Chondrocyte (in vitro differentiated cells): Measurements from ENCODE around the gene SAPCD2. TPM values are rescaled to one million over a fixed set of nuclear protein-coding genes. Genes with fewer than 3 reads are reported as not detected.

Source experiments
- DNase-seq: peaks from one replicate; pipeline ENCODE4 v3.0.0; 2021; ENCODE audit warnings: mixed read lengths, low spot score
- H3K27ac Mint-ChIP-seq: one replicate; pipeline ENCODE4 v1.8.0; 2021; ENCODE audit warnings: mild to moderate bottlenecking, moderate library complexity, mixed read lengths; ENCODE audit not compliant: unreplicated experiment
- H3K27me3 Mint-ChIP-seq: 2 replicates; pipeline ENCODE4 v1.8.0; 2021; ENCODE audit warnings: low read depth, mixed read lengths
- H3K36me3 Mint-ChIP-seq: 2 replicates; pipeline ENCODE4 v1.8.0; 2021; ENCODE audit warnings: low read depth, mixed read lengths
- H3K4me1 Mint-ChIP-seq: 2 replicates; pipeline ENCODE4 v1.8.0; 2021; ENCODE audit warnings: low read depth, mild to moderate bottlenecking, mixed read lengths
- H3K4me3 Mint-ChIP-seq: one replicate; pipeline ENCODE4 v1.8.0; 2021; ENCODE audit warnings: mild to moderate bottlenecking, moderate library complexity, mixed read lengths; ENCODE audit not compliant: unreplicated experiment
- H3K9me3 Mint-ChIP-seq: 2 replicates; pipeline ENCODE4 v1.8.0; 2021; ENCODE audit warnings: low read depth, mixed read lengths
- total RNA-seq: library from RNA; stranded (reverse); gene quantifications from 3 replicates; pipeline ENCODE4 v1.2.1, GENCODE V29; 2021
- TF ChIP-seq, protein P1 (sequence below): fragments of 200-600 bp; sonication (generic); IDR thresholded peaks from 2 replicates; pipeline ENCODE4 v1.5.0; 2021; ENCODE audit warnings: antibody characterized with exemption, mild to moderate bottlenecking, moderate library complexity

SAPCD2 gene
- total RNA-seq, 1 donor from 2014 or later: 2.5 TPM

DNA sequence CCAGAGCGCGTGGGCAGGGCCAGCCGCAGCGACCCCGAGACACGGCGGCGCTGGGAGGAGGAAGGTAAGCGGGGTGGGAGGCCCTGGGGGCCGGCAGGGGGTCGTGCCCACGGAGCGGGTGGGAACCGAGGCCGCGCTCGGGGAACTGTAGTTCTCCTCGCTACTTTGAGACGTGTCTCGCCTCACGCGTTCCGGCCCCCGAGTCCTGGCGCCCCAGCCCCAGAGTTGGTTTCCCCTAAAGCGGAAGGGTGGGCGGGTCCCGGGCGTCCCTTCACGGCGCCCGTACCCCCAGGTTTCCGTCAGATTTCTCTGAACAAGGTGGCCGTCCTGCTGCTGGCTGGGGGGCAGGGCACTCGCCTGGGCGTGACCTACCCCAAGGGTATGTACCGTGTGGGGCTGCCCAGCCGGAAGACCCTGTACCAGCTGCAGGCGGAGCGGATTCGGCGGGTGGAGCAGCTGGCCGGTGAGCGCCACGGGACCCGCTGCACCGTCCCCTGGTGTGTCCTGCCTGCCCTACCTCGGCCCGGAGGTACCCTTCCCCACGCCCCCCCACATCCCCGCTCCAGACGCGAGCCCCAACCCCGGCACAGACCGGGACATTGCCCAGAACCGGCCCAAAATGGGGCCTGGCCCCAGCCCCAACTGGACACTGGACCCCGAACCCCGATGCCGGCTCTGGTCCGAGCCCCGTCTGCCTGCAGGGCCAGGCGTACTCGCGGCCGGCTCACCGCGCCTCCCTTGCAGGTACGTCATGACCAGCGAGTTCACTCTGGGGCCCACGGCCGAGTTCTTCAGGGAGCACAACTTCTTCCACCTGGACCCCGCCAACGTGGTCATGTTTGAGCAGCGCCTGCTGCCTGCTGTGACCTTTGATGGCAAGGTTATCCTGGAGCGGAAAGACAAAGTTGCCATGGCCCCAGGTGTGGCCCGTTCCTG, 7.7 kb upstream of the SAPCD2 start:
- peaks cover 8% of the 10 kb centered on the region for H3K4me1 Mint-ChIP-seq
- H3K27ac Mint-ChIP-seq: no peak overlapping the region
- peak overlapping the region; percentile 73 for H3K4me3 Mint-ChIP-seq
- no peaks in the 10 kb centered on the region for H3K9me3 Mint-ChIP-seq
- TF ChIP-seq, protein P1, sequence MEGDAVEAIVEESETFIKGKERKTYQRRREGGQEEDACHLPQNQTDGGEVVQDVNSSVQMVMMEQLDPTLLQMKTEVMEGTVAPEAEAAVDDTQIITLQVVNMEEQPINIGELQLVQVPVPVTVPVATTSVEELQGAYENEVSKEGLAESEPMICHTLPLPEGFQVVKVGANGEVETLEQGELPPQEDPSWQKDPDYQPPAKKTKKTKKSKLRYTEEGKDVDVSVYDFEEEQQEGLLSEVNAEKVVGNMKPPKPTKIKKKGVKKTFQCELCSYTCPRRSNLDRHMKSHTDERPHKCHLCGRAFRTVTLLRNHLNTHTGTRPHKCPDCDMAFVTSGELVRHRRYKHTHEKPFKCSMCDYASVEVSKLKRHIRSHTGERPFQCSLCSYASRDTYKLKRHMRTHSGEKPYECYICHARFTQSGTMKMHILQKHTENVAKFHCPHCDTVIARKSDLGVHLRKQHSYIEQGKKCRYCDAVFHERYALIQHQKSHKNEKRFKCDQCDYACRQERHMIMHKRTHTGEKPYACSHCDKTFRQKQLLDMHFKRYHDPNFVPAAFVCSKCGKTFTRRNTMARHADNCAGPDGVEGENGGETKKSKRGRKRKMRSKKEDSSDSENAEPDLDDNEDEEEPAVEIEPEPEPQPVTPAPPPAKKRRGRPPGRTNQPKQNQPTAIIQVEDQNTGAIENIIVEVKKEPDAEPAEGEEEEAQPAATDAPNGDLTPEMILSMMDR: no peak
- no peak for DNase-seq
- peaks cover 11% of the 10 kb centered on the region for H3K36me3 Mint-ChIP-seq
- H3K27me3 Mint-ChIP-seq: no peaks in the 10 kb centered on the region

DNA sequence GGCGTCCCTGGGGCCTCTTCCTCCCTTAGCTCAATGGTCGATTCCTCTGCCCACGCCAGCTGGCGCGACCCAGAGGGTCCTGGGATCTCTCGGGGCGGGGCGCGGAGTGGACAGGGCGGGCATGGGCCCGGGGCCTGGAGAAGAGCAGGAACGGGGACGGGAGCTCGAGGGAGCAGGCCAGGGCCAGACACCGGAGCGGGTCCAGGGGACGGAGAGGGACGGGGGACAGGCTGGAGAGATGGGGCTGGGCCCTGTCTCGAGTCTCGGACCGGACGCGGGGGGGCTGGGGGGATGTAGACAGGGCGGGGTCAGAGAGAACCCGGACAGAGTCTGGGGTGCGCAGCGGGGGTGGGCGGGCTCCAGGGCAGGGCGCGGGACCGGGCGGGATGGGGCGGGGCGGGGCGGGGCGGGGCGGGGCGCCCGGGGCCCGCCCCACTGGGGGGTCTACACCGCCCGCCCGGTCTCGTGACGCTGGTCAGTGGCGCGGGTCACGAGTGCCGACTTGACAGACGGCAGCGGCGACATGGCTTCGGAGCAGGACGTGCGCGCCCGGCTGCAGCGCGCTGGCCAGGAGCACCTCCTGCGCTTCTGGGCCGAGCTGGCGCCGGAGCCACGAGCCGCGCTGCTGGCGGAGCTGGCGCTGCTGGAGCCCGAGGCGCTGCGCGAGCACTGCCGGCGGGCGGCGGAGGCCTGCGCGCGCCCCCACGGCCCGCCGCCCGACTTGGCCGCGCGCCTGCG, 6.8 kb upstream of the SAPCD2 start, which contains the start of gene UAP1L1:
UAP1L1 (plus strand) TSS at position 508 of the 738 bp plus-strand sequence; CDS start at position 524, 16 bp downstream.
- no peak for DNase-seq
- TF ChIP-seq, protein P1: no peak
- no peaks in the 10 kb centered on the region for H3K27me3 Mint-ChIP-seq
- H3K4me3 Mint-ChIP-seq: peak within 1 kb of the TSS; percentile 73
- H3K27ac Mint-ChIP-seq: no peak within 1 kb of the TSS
- peaks cover 11% of the 10 kb centered on the region for H3K36me3 Mint-ChIP-seq
- H3K4me1 Mint-ChIP-seq: peaks cover 4% of the 10 kb centered on the region
- H3K9me3 Mint-ChIP-seq: no peaks in the 10 kb centered on the region

DNA sequence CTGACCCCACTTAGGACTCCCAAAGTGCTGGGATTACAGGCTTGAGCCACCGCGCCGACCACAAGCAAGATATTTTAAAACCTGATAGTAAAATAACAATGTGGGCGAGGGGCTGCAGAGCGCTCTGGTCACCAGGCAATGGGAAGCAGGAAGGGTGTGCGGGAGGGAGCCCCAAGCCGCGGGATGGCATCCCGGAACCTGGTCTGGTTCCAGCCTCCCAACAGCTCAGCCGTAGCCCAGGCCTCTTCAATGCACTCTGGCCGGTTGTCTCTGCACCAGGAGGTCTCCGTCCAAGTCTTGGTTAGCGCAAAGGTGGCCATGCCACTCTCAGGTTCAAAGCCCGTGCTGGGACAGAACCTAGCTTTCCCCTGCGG, 6.3 kb upstream of the SAPCD2 start:
- Mint-ChIP-seq H3K27me3 (no peaks in the 10 kb centered on the region), H3K4me3 (peak overlapping the region; percentile 65)

DNA sequence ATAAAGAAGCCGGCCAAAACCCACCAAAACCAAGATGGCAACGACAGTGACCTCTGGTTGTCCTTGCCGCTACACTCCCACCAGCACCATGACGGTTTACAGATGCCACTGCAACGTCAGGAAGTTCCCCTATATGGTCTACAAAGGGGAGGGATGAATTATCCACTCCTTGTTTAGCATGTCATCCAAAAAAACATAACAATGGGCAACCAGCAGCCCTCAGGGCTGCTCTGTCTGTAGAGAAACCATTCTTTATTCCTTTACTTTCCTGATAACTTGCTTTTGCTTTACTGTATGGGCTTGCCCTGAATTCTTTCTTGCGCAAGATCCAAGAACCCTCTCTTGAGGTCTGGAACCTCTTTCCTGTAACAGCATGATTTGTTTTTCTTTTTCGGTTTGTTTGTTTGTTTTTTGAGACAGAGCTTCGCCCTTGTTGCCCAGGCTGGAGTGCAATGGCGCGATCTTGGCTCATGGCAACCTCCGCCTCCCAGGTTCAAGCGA, 5.0 kb upstream of the SAPCD2 start:
- Mint-ChIP-seq H3K36me3 (peaks cover 5% of the 10 kb centered on the region), H3K4me3 (no peak overlapping the region)
- no peak for DNase-seq

More for the DNA sequence above, 6.3 kb upstream of the SAPCD2 start:
- no peak for DNase-seq
- TF ChIP-seq, protein P1: no peak
- H3K27ac Mint-ChIP-seq: no peak overlapping the region
- no peaks in the 10 kb centered on the region for H3K9me3 Mint-ChIP-seq
- peaks cover 4% of the 10 kb centered on the region for H3K4me1 Mint-ChIP-seq
- peaks cover 6% of the 10 kb centered on the region for H3K36me3 Mint-ChIP-seq

More for the DNA sequence above, 5.0 kb upstream of the SAPCD2 start:
- H3K9me3 Mint-ChIP-seq: no peaks in the 10 kb centered on the region
- H3K27me3 Mint-ChIP-seq: no peaks in the 10 kb centered on the region
- H3K27ac Mint-ChIP-seq: no peak overlapping the region
- H3K4me1 Mint-ChIP-seq: peaks cover 13% of the 10 kb centered on the region
- TF ChIP-seq, protein P1: no peak
